ENCODE data around the gene PCDHB3.
"Not testable (repeated sequence)": the region's sequence is repeated elsewhere in the genome, so short reads cannot be mapped to it uniquely, and the experiment has no call there.

The PCDHB3 gene

DNA sequence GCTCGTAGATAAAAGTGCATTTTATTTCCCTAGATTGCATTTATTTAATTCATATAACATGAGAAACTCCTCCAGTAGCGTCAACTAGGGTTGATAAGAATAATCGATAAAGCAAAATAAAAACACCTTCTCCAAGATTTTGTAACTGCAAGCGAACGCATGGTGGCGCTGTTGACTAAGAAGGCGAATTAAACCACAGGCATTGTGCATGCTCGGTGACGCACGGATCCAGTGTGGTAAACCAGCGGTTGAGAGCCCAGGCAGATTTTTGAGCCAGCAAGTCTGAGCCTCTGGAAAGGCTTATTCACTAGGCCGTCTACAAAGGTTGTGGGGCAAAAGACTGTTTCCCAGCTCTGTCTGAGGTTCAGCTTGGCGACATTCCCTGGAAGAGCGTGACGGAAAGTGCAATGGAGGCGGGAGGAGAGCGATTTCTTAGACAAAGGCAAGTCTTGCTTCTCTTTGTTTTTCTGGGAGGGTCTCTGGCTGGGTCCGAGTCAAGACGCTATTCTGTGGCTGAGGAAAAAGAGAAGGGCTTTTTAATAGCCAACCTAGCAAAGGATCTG is at the start of gene PCDHB3:
Gene PCDHB3, plus strand, starts transcription at position 231 of the 563 bp plus-strand sequence. Its CDS starts 177 bp downstream, at position 408.
- peak; percentile 37 for DNase-seq
- no peak for ATAC-seq
- Mint-ChIP-seq H3K9me3 (peaks cover 31% of the 10 kb centered on the region), H3K27ac (no peak within 1 kb of the TSS), H3K36me3 (ENCODE audit: low read depth) (peaks cover 10% of the 10 kb centered on the region), H3K4me3 (no peak within 1 kb of the TSS), H3K27me3 (peaks cover 38% of the 10 kb centered on the region), H3K4me1 (no peaks in the 10 kb centered on the region)

DNA sequence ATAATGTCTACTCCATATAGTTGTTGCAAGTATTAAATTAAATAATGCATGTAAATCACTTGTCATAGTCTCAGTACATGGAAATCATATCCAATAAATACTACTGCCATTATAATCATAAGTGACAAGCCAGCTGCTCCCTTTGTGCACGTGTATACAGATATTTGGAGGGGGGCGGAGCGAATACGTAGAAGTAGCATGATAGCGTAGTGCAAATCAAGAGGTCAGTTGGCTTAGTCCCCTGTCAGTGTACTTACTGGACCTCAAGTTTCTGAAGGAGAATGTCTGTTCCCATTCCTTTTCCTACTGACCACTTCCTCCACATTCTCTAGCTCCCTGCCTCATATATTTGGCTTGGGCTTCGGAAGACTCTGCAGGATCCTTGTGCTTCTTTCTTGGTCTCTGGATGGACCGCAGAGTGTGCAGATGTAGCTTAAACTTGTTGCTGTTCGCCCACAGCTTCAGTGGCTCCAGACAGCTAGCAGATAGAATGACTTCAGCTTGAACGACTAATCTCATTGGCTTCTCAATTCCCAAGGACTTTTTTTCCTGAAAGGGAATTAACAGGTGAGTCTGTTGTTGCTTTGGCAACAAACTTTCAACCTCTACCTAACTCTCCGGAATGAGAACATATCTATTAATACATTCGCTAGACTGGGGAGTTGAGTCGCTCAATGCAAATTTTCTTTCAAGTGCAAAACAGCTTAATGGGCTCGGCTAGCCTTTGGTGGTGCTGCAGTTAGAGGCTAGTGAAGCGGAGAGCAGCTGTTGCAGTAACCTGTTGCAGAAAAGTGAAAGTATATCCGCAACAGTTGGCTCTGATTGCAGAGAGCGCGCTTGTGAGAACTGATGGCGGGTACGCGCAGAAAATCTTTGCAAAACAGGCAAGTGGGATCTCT is 49.4 kb upstream of the PCDHB3 start, which contains the start of gene PCDHB1:
Gene PCDHB1, plus strand, starts transcription at position 753 of the 899 bp plus-strand sequence. Its CDS starts 97 bp downstream, at position 850.
- peaks cover 2% of the 10 kb centered on the region for H3K4me1 Mint-ChIP-seq
- no peak within 1 kb of the TSS for H3K27ac Mint-ChIP-seq
- ATAC-seq (no peak), DNase-seq (no peak)
- peak within 1 kb of the TSS; percentile 34 for H3K4me3 Mint-ChIP-seq
- peaks cover 31% of the 10 kb centered on the region for H3K27me3 Mint-ChIP-seq
- H3K9me3 Mint-ChIP-seq = peaks cover 24% of the 10 kb centered on the region
- H3K36me3 Mint-ChIP-seq (ENCODE audit: low read depth) = no peaks in the 10 kb centered on the region

DNA sequence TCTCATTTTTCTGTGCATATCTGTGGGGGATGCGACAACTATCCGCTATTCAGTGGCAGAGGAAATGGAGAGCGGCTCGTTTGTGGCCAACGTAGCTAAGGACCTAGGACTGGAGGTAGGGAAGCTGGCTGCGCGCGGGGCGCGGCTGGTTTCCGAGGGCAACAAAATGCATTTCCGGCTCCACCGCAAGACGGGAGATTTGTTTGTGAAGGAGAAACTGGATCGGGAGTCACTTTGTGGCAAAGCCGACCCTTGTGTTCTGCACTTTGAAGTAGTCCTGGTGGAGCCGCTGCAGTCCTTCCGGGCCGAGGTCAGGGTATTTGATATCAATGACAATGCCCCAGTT is 48.8 kb upstream of the PCDHB3 start:
- H3K4me3 Mint-ChIP-seq = peak overlapping the region; percentile 34
- no peak overlapping the region for H3K27ac Mint-ChIP-seq
- ATAC-seq (no peak), DNase-seq (no peak)
- H3K36me3 Mint-ChIP-seq (ENCODE audit: low read depth) = no peaks in the 10 kb centered on the region
- peaks cover 2% of the 10 kb centered on the region for H3K4me1 Mint-ChIP-seq
- peaks cover 31% of the 10 kb centered on the region for H3K27me3 Mint-ChIP-seq
- H3K9me3 Mint-ChIP-seq = peaks cover 24% of the 10 kb centered on the region

DNA sequence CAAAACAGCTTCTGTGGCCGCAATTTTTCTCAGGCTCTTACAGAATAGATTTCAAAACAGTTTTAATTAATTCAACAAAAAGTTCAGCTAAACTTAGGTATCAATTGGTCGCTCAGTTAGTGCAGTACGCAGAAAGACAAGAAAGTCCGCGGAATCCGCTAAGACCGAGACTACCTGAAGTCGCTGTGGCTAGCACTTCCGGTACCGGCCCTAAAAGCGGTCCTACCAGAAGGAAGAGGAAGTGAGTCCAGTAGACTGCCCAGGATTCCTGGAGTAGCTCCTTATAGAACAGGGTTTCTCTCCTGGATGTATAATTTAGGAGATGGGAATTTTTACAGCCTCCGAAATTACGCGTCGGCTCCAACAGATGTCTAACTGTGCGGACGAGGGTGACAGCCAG is 22.4 kb upstream of the PCDHB3 start:
- no peak overlapping the region for H3K4me3 Mint-ChIP-seq
- peaks cover 17% of the 10 kb centered on the region for H3K27me3 Mint-ChIP-seq
- no peak overlapping the region for H3K27ac Mint-ChIP-seq
- DNase-seq = no peak
- H3K36me3 Mint-ChIP-seq (ENCODE audit: low read depth) = no peaks in the 10 kb centered on the region
- no peak for ATAC-seq
- peaks cover 20% of the 10 kb centered on the region for H3K9me3 Mint-ChIP-seq
- no peaks in the 10 kb centered on the region for H3K4me1 Mint-ChIP-seq

DNA sequence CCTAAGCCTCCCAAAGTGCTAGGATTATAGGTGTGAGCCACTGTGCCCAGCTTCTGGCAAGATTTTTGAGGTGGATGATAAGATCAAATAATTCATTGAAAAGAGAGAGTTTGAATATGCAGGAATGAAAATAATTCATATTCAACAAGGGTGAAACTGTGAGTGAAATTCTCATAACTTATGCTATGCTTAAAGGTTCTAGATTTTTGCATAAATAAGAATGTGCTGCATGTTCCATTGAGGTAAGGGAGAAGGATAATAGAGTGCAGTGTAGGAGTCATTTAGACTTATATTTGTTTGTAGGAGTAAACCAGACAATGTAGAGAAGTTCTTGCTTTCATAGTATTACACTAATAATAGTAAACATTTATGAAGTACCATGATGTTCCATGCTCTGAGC is 18.0 kb upstream of the PCDHB3 start:
- peaks cover 4% of the 10 kb centered on the region for H3K4me1 Mint-ChIP-seq
- H3K4me3 Mint-ChIP-seq = no peak overlapping the region
- no peak for DNase-seq
- peaks cover 9% of the 10 kb centered on the region for H3K9me3 Mint-ChIP-seq
- peaks cover 19% of the 10 kb centered on the region for H3K27me3 Mint-ChIP-seq
- H3K36me3 Mint-ChIP-seq (ENCODE audit: low read depth) = peaks cover 6% of the 10 kb centered on the region
- no peak overlapping the region for H3K27ac Mint-ChIP-seq
- ATAC-seq = no peak

DNA sequence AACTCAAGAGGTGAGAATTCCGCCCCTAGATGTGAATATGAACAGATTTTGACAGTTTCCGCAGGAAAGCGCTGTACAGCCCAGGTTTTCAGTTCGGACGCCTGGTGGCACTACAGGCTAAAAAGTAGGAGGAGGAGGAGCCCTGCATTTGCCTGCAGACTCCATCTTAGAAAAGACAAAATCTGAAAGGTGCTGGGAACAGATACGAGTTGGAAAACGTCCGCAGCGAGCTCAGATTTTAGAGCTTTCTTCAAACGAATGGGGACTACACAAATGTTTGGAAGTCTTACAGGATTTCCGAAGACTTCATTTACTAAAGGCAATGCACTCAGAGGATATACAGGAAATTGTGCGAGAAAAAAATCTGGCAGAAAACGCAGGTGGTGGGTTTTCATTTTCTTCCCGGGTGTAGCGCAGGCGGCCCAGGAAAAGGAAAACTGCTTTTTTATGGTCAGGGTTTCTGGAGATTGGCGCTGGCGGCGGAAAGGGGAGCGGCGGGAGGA is 15.7 kb upstream of the PCDHB3 start:
- peaks cover 3% of the 10 kb centered on the region for H3K9me3 Mint-ChIP-seq
- H3K4me1 Mint-ChIP-seq = peaks cover 4% of the 10 kb centered on the region
- peak overlapping the region; percentile 73 for H3K4me3 Mint-ChIP-seq
- no peak overlapping the region for H3K27ac Mint-ChIP-seq
- H3K36me3 Mint-ChIP-seq (ENCODE audit: low read depth) = peaks cover 6% of the 10 kb centered on the region
- ATAC-seq (peak; percentile 63), DNase-seq (peak; percentile 26)
- H3K27me3 Mint-ChIP-seq = peaks cover 19% of the 10 kb centered on the region

DNA sequence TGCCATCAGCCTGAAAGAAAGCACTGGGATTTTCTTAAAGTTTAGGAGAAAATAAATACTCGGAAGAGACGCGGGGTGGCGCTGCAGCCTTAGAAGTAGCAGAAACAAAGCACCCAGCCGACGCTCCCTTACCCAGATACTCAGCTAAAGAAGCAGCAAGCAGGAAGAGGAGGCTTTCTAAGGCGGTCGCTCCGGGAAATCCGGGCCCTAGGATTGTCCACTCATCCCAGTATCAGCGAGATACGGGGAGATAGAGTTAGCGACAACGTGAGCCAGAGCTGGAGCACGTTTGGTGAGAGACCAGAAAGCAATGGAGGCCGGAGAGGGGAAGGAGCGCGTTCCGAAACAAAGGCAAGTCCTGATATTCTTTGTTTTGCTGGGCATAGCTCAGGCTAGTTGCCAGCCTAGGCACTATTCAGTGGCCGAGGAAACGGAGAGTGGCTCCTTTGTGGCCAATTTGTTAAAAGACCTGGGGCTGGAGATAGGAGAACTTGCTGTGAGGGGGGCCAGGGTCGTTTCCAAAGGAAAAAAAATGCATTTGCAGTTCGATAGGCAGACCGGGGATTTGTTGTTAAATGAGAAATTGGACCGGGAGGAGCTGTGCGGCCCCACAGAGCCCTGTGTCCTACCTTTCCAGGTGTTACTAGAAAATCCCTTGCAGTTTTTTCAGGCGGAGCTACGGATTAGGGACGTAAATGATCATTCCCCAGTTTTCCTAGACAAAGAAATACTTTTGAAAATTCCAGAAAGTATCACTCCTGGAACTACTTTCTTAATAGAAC is 5.6 kb upstream of the PCDHB3 start, which contains the start of gene PCDHB2:
Gene PCDHB2, plus strand, starts transcription at position 135 of the 782 bp plus-strand sequence. Its CDS starts 176 bp downstream, at position 311.
- Mint-ChIP-seq H3K4me1 (no peaks in the 10 kb centered on the region), H3K4me3 (no peak within 1 kb of the TSS), H3K9me3 (peaks cover 39% of the 10 kb centered on the region), H3K27me3 (peaks cover 40% of the 10 kb centered on the region), H3K27ac (no peak within 1 kb of the TSS), H3K36me3 (ENCODE audit: low read depth) (peaks cover 8% of the 10 kb centered on the region)
- ATAC-seq = no peak
- DNase-seq = no peak

DNA sequence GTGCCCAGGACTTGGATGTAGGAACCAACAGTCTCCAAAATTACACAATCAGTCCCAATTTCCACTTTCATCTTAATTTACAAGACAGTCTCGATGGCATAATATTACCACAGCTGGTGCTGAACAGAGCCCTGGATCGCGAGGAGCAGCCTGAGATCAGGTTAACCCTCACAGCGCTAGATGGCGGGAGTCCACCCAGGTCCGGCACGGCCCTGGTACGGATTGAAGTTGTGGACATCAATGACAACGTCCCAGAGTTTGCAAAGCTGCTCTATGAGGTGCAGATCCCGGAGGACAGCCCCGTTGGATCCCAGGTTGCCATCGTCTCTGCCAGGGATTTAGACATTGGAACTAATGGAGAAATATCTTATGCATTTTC is 5.0 kb upstream of the PCDHB3 start:
- Mint-ChIP-seq H3K9me3 (peaks cover 45% of the 10 kb centered on the region), H3K4me3 (no peak overlapping the region), H3K36me3 (ENCODE audit: low read depth) (peaks cover 8% of the 10 kb centered on the region), H3K27me3 (peaks cover 42% of the 10 kb centered on the region), H3K4me1 (no peaks in the 10 kb centered on the region), H3K27ac (no peak overlapping the region)
- no peak for ATAC-seq
- DNase-seq = no peak

DNA sequence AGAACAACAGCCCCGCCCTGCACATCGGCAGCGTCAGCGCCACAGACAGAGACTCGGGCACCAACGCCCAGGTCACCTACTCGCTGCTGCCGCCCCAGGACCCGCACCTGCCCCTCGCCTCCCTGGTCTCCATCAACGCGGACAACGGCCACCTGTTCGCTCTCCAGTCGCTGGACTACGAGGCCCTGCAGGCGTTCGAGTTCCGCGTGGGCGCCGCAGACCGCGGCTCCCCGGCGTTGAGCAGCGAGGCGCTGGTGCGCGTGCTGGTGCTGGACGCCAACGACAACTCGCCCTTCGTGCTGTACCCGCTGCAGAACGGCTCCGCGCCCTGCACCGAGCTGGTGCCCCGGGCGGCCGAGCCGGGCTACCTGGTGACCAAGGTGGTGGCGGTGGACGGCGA is 4.1 kb upstream of the PCDHB3 start:
- not testable (repeated sequence) for H3K36me3 Mint-ChIP-seq (ENCODE audit: low read depth); H3K4me3 Mint-ChIP-seq; H3K27ac Mint-ChIP-seq; ATAC-seq; DNase-seq; H3K4me1 Mint-ChIP-seq
- H3K9me3 Mint-ChIP-seq = peaks cover 51% of the 10 kb centered on the region
- peaks cover 47% of the 10 kb centered on the region for H3K27me3 Mint-ChIP-seq

DNA sequence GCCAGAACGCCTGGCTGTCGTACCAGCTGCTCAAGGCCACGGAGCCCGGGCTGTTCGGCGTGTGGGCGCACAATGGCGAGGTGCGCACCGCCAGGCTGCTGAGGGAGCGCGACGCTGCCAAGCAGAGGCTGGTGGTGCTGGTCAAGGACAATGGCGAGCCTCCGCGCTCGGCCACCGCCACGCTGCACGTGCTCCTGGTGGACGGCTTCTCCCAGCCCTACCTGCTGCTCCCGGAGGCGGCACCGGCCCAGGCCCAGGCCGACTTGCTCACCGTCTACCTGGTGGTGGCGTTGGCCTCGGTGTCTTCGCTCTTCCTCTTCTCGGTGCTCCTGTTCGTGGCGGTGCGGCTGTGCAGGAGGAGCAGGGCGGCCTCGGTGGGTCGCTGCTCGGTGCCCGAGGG is 3.7 kb upstream of the PCDHB3 start:
- H3K4me1 Mint-ChIP-seq, DNase-seq, ATAC-seq, H3K4me3 Mint-ChIP-seq, H3K27ac Mint-ChIP-seq: not testable (repeated sequence)
- Mint-ChIP-seq H3K36me3 (ENCODE audit: low read depth) (peaks cover 11% of the 10 kb centered on the region), H3K27me3 (peaks cover 51% of the 10 kb centered on the region), H3K9me3 (peaks cover 53% of the 10 kb centered on the region)

DNA sequence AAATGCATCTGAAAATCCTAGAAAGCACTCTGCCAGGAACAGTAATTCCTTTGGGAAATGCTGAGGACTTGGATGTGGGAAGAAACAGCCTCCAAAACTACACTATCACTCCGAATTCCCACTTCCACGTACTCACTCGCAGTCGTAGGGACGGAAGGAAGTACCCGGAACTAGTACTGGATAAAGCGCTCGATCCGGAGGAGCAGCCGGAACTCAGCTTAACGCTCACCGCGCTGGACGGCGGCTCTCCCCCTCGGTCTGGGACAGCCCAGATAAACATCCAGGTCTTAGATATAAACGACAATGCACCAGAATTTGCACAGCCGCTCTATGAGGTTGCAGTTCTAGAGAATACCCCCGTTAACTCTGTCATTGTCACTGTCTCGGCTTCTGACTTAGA is 786 bp downstream of the PCDHB3 start:
- no peak overlapping the region for H3K4me3 Mint-ChIP-seq
- no peak for ATAC-seq
- H3K36me3 Mint-ChIP-seq (ENCODE audit: low read depth) = peaks cover 8% of the 10 kb centered on the region
- no peak overlapping the region for H3K27ac Mint-ChIP-seq
- H3K9me3 Mint-ChIP-seq = peaks cover 25% of the 10 kb centered on the region
- DNase-seq = no peak
- peaks cover 31% of the 10 kb centered on the region for H3K27me3 Mint-ChIP-seq
- H3K4me1 Mint-ChIP-seq = no peaks in the 10 kb centered on the region

DNA sequence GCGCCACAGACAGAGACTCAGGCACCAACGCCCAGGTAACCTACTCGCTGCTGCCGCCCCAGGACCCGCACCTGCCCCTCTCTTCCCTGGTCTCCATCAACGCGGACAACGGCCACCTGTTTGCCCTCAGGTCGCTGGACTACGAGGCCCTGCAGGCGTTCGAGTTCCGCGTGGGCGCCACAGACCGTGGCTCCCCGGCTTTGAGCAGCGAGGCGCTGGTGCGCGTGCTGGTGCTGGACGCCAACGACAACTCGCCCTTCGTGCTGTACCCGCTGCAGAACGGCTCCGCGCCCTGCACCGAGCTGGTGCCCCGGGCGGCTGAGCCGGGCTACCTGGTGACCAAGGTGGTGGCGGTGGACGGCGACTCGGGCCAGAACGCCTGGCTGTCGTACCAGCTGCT is 1.8 kb downstream of the PCDHB3 start:
- H3K36me3 Mint-ChIP-seq (ENCODE audit: low read depth); H3K27ac Mint-ChIP-seq; H3K4me1 Mint-ChIP-seq; H3K4me3 Mint-ChIP-seq; ATAC-seq; DNase-seq: not testable (repeated sequence)
- H3K9me3 Mint-ChIP-seq = peaks cover 25% of the 10 kb centered on the region
- H3K27me3 Mint-ChIP-seq = peaks cover 30% of the 10 kb centered on the region

DNA sequence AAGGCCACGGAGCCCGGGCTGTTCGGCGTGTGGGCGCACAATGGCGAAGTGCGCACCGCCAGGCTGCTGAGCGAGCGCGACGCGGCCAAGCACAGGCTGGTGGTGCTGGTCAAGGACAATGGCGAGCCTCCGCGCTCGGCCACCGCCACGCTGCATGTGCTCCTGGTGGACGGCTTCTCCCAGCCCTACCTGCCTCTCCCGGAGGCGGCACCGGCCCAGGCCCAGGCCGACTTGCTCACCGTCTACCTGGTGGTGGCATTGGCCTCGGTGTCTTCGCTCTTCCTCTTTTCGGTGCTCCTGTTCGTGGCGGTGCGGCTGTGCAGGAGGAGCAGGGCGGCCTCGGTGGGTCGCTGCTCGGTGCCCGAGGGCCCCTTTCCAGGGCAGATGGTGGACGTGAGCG is 2.2 kb downstream of the PCDHB3 start:
- Mint-ChIP-seq H3K27me3 (peaks cover 26% of the 10 kb centered on the region), H3K9me3 (peaks cover 28% of the 10 kb centered on the region)
- H3K4me3 Mint-ChIP-seq; DNase-seq; H3K27ac Mint-ChIP-seq; H3K36me3 Mint-ChIP-seq (ENCODE audit: low read depth); H3K4me1 Mint-ChIP-seq; ATAC-seq: not testable (repeated sequence)

DNA sequence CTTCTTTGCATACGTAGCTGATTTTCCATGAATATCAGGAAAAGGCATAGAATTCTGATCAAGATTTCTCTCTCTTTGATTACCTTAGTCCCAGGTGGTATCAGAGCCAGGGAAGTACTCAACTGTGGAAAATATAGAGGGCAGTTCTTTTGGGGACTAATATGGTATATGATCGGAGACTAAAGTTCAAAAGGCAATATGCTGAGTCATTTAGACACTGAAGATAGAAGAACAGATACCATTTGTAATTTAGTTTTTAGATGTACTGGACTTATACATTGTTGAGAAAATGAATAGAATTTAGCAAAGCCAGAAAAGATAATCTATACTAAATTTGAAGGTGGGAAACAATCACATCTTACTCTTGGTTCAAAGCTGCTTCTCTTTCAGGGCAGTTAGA is 5.1 kb downstream of the PCDHB3 start:
- H3K36me3 Mint-ChIP-seq (ENCODE audit: low read depth) = peaks cover 10% of the 10 kb centered on the region
- H3K9me3 Mint-ChIP-seq = peaks cover 20% of the 10 kb centered on the region
- H3K27ac Mint-ChIP-seq = no peak overlapping the region
- no peaks in the 10 kb centered on the region for H3K4me1 Mint-ChIP-seq
- ATAC-seq = no peak
- H3K4me3 Mint-ChIP-seq = no peak overlapping the region
- H3K27me3 Mint-ChIP-seq = peaks cover 19% of the 10 kb centered on the region
- no peak for DNase-seq
